Thoracic aorta (tissue), 2 donors: ENCODE data around the gene ELAVL3. TPM values are rescaled to one million over a fixed set of nuclear protein-coding genes. Genes with fewer than 3 reads are reported as not detected.
"Not testable (repeated sequence)": the region's sequence is repeated elsewhere in the genome, so short reads cannot be mapped to it uniquely, and the experiment has no call there.

Experiments used
- ATAC-seq: fragments of 150-250 bp; one replicate; pipeline ENCODE4 v1.8.0; 2017; ENCODE audit warnings: low read depth; ENCODE audit not compliant: insufficient number of reproducible peaks, low FRiP score
- DNase-seq: peaks from one replicate; pipeline ENCODE4 v3.0.0-alpha.2; 2020; ENCODE audit warnings: low spot score
- H3K27ac ChIP-seq, 2 donors: fragments of 200-600 bp; sonication (generic); 1 replicate in 1 of 2; 2 replicates in 1 of 2; pipeline ENCODE4 v1.5.1; 2016; ENCODE audit warnings: mild to moderate bottlenecking in 2 of 2, moderate library complexity in 2 of 2
- H3K27me3 ChIP-seq: fragments of 200-600 bp; sonication (generic); replicated peaks from 2 replicates; pipeline ENCODE4 v1.6.0; 2016; ENCODE audit warnings: mild to moderate bottlenecking; ENCODE audit not compliant: insufficient read depth
- H3K36me3 ChIP-seq: fragments of 200-600 bp; sonication (generic); one replicate; pipeline ENCODE4 v1.5.1; 2016
- H3K4me1 ChIP-seq, 2 donors: fragments of 200-600 bp; sonication (generic); 1 replicate in 1 of 2; 2 replicates in 1 of 2; pipeline versions ENCODE4 v1.5.1 to v1.6.0; 2016; ENCODE audit warnings: low read depth in 2 of 2, mild to moderate bottlenecking in 1 of 2; ENCODE audit not compliant: control insufficient read depth in 1 of 2
- H3K4me3 ChIP-seq: fragments of 200-600 bp; sonication (generic); 2 replicates; pipeline ENCODE4 v1.5.1; 2016; ENCODE audit warnings: mild to moderate bottlenecking
- H3K9me3 ChIP-seq: fragments of 200-600 bp; sonication (generic); 2 replicates; pipeline ENCODE4 v1.5.1; 2016
- total RNA-seq, 2 donors: library from RNA; depleted of rRNA; stranded (reverse); fragments of >200 nt; gene quantifications; one replicate each; pipeline versions ENCODE4 v1.1.0 to v1.2.3, GENCODE V29; 2016
- TF ChIP-seq, protein P1 (sequence below): fragments of 200-600 bp; sonication (generic); IDR thresholded peaks from one replicate; pipeline ENCODE4 v1.5.1; 2019; ENCODE audit warnings: antibody characterized with exemption

The ELAVL3 gene
- total RNA-seq, 2 donors from 2014 or later = not detected

- ATAC-seq = no peak
- no peak for DNase-seq
- no peak overlapping the region for H3K4me3 ChIP-seq
- TF ChIP-seq, protein P1, sequence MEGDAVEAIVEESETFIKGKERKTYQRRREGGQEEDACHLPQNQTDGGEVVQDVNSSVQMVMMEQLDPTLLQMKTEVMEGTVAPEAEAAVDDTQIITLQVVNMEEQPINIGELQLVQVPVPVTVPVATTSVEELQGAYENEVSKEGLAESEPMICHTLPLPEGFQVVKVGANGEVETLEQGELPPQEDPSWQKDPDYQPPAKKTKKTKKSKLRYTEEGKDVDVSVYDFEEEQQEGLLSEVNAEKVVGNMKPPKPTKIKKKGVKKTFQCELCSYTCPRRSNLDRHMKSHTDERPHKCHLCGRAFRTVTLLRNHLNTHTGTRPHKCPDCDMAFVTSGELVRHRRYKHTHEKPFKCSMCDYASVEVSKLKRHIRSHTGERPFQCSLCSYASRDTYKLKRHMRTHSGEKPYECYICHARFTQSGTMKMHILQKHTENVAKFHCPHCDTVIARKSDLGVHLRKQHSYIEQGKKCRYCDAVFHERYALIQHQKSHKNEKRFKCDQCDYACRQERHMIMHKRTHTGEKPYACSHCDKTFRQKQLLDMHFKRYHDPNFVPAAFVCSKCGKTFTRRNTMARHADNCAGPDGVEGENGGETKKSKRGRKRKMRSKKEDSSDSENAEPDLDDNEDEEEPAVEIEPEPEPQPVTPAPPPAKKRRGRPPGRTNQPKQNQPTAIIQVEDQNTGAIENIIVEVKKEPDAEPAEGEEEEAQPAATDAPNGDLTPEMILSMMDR = no peak
- no peaks in the 10 kb centered on the region for H3K36me3 ChIP-seq
- no peaks in the 10 kb centered on the region for H3K9me3 ChIP-seq
- H3K27ac ChIP-seq = no peak overlapping the region
- peaks cover 7% of the 10 kb centered on the region for H3K27me3 ChIP-seq
- H3K4me1 ChIP-seq = peaks cover 6 to 26% of the 10 kb centered on the region in 2 donors
Measured at GRCh38 chr19:11416346-11417052, 64.3 kb downstream of the ELAVL3 start.

DNA sequence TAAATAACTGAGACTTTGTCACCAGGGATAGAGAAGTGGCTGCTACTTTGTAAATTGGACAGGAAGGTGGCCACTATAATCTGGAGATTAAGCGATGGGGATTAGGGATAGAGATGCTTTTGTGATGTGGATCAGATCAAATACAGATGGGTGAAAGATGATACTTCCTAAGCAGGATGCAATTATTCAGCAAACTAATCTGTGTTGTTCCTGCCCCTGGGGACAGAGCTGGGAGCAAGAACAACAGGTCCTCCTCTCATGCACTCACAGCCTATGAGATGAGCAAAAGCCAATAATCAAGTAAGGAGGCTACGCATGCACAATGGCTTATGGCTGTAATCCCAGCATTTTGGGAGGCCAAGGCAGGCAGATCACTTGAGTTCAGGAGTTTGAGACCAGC, 66.3 kb downstream of the ELAVL3 start:
- Histone ChIP-seq H3K4me3 (no peak overlapping the region), H3K27me3 (no peaks in the 10 kb centered on the region)
- no peak for ATAC-seq

DNA sequence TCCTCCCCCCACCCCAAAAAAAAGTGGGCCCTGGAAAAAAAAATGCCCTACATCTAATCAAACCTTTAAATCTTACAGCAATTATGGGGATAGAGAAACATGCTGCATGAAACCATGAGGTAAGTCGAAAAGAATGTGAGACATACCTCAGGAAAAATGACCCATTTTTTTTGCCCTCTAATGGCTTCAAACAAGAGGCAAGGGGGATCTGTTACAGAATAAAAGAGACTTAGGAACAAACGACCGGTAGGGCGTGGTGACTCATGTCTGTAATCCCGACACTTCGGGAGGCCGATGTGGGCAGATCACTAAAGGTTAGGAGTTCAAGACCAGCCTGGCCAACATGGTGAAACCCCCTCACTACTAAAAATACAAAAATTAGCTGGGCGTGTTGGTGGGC, 70.2 kb downstream of the ELAVL3 start:
- ATAC-seq = no peak
- no peaks in the 10 kb centered on the region for H3K4me1 ChIP-seq
- no peaks in the 10 kb centered on the region for H3K9me3 ChIP-seq
- H3K27me3 ChIP-seq = no peaks in the 10 kb centered on the region
- TF ChIP-seq, protein P1 = no peak
- no peak overlapping the region for H3K4me3 ChIP-seq
- no peaks in the 10 kb centered on the region for H3K36me3 ChIP-seq
- no peak overlapping the region for H3K27ac ChIP-seq
- DNase-seq = no peak

More for the DNA sequence above, 66.3 kb downstream of the ELAVL3 start:
- no peak for DNase-seq
- Histone ChIP-seq H3K4me1 (peaks cover 0 to 11% of the 10 kb centered on the region in 2 donors), H3K36me3 (no peaks in the 10 kb centered on the region), H3K27ac (no peak overlapping the region), H3K9me3 (no peaks in the 10 kb centered on the region)
- TF ChIP-seq, protein P1 = no peak

DNA sequence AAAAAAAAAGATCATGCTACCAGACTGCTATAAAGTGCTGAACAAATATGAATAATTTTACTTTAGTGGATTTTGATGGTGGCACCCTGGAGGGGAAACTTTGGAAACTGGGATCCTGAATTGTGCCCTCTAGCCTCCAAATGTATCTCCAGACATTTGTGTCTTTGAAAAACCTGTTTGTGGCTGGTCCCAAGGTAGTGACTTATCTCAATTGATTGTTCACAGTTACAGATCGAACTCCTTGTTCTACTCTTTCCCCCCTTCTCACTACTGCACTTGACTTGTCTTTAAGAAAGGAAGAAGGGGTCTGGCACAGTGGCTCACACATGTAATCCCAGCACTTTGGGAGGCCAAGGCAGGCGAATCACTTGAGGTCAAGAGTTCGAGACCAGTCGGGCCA, 72.3 kb downstream of the ELAVL3 start:
- Histone ChIP-seq H3K9me3 (no peaks in the 10 kb centered on the region), H3K4me3 (no peak overlapping the region), H3K27ac (no peak overlapping the region), H3K27me3 (no peaks in the 10 kb centered on the region), H3K36me3 (no peaks in the 10 kb centered on the region), H3K4me1 (no peaks in the 10 kb centered on the region)
- TF ChIP-seq, protein P1 = no peak
- DNase-seq (no peak), ATAC-seq (no peak)

DNA sequence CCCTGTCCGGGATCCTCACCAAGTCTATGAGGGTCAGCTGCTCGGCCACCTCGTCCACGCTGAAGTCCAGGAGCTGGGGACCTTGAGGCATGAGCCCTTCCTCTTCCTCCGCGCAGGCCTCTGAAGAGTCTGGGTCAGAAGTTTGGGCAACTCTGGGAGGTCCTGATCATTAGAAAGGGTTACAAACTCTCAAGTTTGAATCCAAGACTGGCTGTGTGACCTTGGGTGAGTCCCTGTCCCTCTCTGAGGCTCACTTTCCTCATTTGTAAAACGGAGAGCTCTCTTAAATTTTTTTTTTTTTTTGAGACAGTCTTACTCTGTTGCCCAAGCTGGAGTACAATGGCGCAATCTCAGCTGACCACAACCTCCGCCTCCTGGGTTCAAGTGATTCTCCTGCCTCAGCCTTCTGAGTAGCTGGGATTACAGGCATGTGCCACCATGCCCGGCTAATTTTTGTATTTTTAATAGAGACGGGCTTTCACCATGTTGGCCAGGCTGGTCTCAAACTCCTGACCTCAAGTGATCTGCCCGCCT, 74.1 kb downstream of the ELAVL3 start:
- H3K4me3 ChIP-seq, H3K36me3 ChIP-seq, H3K27ac ChIP-seq, H3K27me3 ChIP-seq, DNase-seq, ATAC-seq, H3K9me3 ChIP-seq, H3K4me1 ChIP-seq: not testable (repeated sequence)
